NCI-H1105 treated with DMSO at 0.1 percent for 48 hours (cell line): ENCODE measurements around the gene KLHL29.

ENCODE experiments used
- DNase-seq: peaks from one replicate; lab custom pipeline; 2025; lab: John Stamatoyannopoulos, UW

The KLHL29 gene

DNA sequence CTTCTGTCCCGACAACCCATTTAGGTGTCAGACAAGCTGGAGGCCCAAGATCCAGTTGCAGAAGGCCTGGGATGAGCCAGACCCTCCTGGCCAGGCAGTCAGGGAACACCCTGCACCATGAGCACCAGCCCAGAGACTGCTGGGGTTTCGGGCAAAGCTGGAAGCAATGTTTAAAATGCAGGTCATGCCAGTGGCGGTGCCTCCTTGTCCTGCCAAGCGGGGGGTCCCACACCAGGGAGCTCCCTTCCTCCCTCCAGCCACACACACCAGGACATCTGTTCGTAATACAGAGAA lies 311.7 kb downstream of the KLHL29 start:
- no peak for DNase-seq

DNA sequence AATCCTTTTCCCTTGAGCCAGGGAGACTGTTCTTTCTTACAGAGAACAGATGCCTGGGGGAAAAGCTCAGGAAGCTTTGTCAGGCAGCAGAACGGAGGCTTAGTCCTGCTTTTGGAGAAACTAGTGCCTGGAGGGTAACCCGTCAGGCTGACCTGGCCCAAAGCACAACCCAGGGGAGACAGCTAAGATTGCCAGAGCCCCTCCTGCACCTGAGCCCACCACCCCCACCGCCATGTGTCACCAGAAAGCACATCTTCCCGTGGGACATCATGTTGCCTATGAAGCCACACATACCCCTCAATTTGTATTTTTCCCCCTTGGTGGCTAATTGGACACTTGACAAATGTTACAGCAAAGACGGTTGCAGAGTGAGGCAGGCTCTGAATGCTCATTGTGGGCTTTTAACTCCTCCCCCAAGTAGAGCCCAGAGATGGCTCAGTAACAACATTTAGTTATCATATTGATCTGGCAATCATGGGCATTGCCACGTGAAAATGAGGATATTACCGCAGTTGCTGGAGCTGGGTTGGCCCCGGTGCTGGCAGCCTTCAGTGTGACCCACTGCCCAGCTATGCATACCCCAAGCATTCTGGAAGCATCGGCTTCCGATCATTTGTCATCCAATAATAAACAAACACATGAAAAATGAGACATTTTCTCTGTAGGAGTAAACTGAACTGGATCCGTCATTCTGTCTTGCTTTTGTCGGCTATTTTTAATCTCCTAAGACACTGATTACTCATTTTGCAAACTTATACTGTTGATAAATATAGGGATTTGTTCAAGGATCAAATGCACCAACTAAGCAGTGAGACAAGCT lies 312.5 kb downstream of the KLHL29 start:
- no peak for DNase-seq

DNA sequence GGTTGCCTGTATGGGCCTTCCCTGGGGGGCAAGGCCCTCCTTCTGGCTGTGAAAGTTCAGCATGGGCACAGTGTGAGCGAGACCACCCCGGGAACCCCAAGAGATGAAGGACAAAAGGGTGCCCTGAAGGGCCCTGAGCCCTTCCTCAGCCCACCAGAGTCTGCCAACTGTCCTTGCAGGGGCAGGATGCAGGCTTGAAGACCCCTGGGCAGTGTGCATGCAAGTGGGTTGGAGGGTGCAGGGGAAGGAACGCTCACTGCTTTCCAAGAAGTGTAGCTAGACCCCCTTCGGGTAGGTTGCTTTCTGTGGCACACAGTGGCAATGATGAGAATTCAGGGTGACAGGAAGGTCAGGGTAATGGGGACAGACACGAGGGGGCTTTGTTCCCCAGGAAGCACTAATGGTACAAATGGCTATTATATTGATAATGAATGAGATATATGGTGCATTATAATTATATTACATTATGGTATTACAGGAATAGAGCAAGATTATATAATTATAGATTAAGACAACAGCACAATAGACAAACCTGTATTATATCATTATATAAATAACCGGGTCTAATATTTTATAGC lies 313.2 kb downstream of the KLHL29 start:
- no peak for DNase-seq

DNA sequence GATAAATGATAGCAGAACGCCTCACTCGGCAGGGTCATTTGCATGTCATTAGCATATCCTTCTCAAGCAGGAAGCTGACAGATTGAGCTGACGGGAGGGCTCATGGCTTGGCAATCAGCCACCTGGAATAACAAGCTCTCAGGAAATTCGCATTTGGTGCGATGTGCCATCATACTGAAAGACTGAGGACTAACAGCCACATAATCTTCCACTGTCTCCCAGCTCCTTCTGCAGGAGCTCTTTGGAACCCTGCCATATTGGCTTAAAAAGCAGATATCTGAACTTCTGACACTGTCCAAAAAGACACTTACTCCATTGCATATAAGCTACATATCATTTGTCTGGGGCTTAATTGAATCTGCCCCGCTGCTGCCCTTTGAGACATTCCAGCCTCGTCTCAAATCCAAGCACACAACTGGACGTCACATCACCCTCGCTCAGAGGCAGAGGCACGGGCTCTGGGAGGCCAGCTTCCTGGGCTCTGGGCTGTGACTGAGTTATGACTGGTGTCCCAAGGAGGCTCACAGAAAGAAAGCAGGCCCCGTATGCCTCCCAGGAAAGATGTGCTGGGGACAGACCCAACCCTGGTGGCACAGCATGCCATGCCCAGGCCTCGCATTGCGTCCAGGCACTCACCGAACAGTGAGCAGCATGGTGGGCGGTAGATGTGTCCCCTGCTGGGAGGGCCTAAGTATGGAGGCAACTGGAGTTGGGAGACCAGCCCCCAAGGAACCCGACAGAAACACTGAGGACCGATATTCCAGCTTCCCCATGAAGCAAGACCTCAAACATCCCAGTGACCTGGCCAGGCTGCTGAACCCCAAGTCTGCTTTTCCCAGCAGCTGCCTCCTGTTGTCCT lies 314.0 kb downstream of the KLHL29 start:
- no peak for DNase-seq

DNA sequence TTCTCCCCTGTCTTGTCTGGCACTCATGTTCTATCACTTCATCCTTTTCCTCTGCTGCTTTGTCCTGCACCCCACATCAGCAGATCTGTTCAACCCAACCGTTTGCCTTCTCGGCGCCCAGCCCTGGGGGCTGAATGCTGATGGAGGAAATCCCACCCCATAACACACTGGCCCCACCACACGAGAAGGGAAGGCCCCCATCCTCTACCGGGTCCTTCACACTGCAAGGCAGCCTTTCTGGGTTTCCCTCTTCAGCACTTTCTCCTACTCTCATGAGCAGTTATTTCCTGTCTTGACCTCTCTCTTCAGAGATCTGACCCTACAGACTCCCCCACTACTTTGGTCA lies 314.6 kb downstream of the KLHL29 start:
- no peak for DNase-seq

DNA sequence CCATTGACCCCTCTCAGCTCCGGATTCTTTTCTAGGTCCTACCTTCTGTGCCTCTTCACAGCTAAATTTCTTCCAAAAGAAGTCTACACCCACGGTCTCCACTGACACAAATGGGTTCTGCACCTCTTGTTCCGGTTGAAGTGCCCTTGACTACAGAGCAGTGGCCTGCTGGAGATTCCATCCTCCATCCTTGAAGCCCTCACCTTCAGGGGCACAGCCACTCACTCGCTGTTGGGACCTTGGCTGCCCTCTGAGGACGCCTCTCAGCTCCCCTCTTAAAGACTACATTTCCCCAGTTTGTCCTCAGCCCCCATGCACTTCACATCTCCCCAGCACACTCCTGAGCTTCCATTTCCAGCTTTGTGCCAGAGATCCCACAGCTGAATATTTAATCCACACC lies 315.6 kb downstream of the KLHL29 start:
- DNase-seq = no peak

DNA sequence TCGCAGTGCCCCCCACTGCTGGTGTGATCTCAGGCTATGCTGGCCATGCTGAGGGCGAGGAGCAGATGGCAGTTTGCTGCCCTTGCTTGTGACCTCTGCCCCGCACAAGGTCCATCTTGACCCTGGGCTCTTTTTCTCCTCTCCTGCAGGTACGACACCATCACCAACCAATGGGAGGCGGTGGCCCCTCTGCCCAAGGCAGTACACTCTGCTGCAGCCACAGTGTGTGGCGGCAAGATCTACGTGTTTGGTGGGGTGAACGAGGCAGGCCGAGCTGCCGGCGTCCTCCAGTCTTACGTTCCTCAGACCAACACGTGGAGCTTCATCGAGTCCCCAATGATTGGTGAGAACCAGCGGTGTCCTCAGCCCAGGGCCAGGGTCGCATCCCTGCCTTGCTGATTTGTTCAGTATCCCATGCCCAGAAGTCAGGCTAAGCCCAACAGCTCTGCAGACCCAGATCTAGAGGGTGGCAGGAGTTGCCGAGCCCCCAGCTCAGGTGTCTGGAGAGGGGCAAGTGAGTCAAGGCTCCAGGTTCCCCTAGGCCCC lies 318.1 kb downstream of the KLHL29 start:
- DNase-seq = no peak

DNA sequence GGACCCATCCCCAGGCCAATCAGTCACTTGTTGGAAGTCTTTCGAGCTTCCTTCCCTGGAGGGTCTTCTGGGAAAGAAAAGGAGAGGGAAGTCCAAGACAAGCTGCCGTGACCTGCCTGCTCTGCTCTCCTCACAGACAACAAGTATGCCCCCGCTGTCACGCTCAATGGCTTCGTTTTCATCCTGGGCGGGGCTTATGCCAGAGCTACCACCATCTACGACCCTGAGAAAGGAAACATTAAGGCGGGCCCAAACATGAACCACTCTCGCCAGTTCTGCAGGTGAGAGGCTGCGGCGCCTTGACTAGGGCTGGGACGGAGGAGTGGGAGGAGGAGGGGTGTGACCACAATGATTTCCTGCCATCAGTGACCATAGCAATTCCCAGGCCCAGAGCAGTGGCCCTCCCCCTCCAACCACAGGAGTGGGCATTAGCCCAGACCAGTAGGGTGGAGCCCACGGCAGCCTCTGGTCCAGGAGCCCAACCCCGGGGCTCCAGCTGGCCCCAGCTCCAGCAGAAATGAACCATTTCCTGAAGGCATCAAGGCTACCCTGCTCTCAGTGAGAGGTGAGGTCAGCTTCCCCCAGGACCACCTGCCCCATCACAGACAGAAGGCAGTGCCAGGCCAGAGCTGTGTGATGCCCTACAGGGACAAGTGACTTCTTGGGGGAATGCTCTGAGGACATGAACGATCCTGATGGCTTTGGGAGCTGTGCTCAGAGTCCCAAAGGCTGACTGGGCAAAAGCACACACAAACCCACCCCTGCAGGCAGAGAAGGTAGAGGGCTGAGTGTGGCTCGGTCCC lies 318.8 kb downstream of the KLHL29 start:
- no peak for DNase-seq

DNA sequence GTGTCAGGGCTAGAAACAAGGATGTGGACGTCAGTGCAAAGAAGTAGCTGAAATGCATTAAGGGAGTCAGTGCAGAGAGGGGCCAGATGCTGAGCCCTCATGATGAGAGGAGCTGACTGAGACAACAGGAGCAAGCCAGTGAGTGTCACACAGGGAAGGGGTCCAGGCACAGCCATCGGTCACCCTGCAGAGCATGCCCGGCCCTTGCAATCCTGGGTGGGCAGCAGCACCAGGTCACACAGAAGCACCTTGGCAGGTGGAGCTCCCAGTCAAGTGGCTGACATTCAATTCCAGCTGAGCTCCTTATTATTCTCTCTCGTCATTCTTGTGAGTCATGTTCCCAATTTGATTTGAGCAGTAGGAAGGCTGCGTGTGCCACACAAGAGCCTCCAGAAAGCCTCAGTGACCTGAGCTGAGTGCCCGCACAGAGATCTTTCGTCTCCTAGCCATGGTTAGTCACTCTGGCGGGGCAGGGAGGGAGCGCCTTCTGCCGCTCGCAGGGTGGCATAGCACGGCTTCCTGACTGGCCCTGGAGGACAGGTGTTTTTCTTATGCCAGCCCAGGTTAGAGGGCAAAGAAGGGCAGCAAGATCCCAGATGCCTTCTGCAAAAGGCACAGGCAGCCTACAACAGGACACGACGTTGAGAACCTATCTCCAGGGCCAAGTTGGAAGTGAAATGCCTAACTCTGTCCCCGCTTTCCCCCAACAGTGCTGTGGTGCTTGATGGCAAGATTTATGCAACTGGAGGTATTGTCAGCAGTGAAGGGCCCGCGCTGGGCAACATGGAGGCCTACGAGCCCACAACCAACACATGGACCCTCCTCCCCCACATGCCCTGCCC lies 321.0 kb downstream of the KLHL29 start:
- no peak for DNase-seq

DNA sequence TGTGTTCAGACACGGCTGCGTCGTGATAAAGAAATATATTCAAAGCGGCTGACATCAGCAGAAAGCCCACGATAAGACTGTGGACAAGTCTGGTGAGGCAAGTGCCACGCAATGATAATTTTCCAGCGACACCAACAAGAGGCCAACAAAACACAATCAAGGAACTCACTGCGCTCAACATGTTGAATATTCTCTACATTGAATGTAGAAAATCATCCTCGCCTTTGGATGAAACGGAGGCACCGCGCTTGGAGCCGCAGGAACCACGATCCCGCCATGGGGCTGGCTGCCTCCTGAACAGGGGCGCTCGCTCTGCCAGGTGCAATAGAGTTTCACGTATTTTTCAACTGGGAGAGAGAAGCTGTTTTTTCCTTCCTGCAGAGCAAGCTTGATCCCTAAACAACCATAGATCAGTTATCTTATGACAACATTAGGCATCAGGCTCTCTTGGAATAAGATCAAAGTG lies 321.7 kb downstream of the KLHL29 start:
- no peak for DNase-seq

DNA sequence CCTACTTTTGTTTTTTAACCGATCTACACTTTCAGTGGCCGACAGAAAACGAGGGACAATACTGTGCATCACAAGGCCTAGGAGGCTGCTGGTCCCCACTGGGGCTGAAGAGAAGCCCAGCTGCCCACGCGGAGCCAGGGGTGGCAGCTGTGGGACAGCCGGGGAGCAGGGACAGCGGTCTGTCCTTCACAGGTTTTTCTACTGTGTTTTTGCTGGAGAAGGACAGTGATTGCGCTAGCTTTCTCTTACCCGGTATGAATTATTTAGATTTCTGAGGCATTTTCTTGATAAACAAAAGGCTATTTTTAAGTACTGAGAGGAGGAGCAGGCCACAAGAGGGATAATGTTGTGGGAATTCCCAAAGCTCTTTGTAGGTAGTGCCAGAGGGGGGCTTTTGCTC lies 322.1 kb downstream of the KLHL29 start:
- no peak for DNase-seq

DNA sequence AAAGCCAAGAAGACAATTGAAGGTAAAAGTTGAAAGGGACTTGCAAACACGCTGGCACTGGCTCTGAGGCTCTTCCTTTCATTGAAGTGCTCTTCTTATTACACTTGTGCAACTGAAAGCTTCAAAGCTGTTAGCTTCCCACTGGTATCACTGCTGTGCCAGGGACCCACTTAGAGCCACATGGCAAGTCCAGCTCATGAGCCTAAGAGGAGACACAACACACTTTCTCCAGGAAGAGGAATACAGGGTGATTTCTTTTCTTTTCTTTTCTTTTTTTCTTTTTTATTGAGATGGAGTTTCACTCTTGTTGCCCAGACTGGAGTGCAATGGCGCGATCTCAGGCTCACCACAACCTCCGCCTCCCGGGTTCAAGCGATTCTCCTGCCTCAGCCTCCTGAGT lies 323.8 kb downstream of the KLHL29 start:
- no peak for DNase-seq

DNA sequence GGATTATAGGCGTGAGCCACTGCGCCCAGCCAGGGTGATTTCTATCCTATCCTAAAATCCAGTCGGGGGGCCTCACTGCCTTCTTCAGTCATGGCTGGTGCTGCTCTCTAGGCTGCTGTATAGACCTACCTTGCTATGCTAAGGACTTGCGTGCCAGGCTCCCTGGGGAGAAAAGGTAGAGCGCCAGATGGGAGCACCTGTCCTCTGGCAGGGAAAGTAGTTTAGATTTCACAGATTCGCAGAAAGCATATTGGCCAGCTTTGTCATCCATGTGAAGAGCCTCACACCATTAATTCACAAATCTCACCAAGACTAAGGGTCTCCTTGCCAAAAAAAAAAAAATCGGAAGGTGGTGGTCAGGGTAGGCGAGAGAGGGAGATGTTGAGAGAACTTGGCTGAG lies 324.3 kb downstream of the KLHL29 start:
- DNase-seq = no peak

DNA sequence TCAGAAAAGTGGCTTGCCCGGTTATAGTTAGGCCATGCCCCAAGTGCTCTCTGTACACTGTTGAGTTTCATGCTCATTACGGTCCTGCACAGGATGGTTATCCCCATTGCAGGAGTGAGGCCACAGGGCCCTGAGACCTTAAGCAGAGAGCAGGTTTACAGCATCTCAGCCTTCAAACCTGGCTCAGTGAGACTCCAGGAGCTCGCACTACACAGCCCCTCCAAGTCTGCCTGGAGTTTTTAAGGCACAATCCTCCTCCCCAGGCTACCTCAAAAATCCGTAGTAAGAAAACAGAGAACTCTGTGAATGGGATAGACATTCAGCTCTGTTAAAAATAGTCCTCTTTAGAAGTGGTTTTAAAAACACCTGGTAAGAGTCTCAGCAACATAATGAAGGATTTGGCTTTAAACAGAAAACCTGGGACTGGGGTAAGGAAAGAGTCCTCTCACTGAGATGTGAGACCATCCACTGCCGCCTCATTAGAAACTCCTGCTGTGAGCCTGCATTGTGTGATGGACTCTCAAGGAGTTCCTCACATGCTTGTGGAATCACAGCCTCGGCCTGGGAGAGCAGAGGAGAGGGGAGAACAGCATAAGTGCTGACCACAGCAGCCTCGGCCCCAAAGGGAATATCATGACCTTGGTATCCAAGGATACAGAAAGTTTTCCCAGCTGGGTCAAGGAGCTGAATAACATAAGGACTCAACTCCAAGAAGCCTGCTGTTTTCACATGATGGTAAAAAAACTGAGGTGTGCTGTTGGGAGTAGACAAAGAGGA lies 327.2 kb downstream of the KLHL29 start:
- no peak for DNase-seq

DNA sequence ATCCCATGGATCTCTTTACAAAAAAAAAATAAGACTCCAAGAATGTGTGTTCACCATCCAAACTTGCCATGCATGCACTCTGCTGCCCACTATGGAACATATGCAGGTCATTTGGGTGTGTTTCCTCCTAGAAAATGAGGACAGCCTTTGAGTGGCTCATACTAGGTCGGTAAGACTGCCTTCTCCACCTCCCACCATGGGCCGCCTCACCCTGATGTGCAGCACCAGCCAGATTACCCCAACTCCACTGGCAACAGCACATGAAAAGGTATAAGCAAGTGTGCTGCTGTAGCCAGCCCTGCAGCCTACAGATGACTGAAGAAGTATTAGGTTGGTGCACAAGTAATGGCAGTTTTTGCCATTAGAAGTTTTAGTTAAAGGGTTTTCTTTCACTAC lies 327.8 kb downstream of the KLHL29 start:
- DNase-seq = no peak

DNA sequence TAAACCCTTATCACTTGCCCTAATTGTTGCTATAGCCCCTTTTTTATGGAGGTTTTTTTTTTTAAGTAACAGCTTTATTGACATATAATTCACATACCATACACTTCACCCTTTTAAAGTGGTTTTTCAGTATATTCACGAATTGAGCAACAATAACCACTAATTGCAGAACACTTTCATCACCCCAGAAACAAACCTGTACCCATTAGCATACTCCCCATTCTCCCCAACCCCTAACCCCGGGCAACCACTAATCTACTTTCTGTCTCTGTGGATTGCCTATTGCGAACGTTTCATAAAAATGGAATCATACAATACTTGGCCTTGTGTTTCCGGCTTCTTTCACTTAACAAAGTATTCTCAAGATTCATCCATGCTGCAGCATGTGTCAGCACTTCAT lies 328.4 kb downstream of the KLHL29 start:
- no peak for DNase-seq

DNA sequence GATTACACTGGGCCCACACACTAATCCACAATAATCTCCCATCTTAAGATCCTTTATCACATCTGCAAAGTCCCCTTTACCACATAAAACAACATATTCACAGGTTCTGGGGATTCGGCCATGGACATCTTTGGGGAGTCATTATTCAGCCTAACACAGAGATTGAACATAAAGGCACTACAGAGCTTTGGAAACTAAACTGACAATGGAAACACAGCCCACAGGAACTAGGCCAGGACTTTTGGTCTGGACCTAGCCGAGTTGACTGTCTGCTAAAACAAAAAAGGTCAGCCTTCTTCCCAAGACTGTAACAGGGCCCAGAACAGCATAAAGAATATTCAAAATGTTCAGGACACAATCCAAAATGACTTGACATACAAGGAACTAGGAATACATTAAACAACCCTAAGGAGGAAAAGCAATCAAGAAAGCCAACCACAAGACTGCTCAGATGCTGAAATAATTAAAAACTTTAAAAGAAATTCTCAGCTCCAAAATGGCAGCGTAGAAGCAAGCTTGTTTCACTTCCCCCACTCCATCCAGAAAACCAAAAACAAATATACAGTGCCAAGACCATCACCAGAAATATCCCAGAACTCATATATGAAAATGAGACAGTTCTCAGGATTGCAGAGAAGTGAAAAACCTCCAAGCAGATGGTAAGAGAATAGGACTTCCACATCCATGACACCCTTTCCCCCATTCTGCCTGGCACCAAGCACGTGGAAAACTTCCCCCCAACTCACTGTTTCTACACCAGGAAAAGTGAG lies 334.1 kb downstream of the KLHL29 start:
- DNase-seq = no peak

DNA sequence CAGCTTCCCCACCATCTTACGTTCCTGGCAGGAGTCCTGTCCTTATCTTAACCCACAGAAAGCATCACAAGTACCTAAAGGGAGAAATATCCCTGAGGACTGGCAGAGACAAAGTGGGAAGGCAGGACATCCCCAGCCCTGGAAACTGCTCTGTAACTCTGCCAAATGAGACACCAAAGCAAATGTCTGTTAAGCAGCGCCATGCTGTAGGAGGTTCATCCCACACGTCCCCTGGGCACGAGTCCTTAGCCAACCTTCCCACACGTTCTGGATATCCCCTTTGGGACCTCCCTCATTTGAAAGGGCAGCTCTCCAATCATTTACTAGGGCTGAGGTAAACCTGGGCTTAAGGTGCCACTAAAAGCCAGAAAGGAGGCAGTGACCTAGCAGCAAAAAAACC lies 334.7 kb downstream of the KLHL29 start:
- DNase-seq = no peak

DNA sequence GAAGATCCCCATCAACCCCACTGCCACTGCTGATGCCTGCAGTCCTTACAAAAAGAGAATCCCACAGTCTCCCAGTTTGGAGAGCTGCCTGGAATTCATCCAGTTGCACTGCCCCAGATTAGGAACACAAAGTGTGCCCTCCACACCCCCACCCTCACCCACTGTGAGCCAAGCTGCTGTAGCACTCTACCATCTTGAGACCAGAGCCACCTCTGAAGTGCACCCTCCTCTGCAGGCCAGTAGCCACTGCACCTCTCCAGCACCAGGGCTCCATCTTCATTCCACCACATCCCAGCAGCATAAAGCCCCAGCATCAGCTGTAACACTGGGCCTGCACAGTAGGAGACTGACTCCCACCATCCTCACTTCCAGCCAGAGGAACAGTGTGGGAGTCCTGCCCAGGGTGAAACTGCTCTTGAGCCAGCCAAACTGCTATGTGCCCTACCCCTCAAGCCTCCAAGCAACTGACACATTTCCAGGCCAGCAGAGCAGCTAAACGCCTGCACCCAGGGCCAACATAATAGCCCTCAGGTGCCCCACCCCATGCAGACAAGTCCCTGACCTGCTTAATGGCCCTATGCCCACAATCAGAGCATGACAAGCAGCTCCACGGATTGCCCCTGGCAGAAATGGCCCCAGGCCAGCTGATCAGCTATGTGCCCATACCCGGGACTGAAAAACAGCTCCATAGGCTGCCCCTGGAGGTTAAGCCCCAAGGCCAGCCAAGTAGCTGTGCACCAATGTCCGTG lies 335.9 kb downstream of the KLHL29 start:
- DNase-seq = no peak
